ENCODE results near the gene FBH1.
"Not testable (repeated sequence)": the region's sequence is repeated elsewhere in the genome, so short reads cannot be mapped to it uniquely, and the experiment has no call there.

The FBH1 gene

DNA sequence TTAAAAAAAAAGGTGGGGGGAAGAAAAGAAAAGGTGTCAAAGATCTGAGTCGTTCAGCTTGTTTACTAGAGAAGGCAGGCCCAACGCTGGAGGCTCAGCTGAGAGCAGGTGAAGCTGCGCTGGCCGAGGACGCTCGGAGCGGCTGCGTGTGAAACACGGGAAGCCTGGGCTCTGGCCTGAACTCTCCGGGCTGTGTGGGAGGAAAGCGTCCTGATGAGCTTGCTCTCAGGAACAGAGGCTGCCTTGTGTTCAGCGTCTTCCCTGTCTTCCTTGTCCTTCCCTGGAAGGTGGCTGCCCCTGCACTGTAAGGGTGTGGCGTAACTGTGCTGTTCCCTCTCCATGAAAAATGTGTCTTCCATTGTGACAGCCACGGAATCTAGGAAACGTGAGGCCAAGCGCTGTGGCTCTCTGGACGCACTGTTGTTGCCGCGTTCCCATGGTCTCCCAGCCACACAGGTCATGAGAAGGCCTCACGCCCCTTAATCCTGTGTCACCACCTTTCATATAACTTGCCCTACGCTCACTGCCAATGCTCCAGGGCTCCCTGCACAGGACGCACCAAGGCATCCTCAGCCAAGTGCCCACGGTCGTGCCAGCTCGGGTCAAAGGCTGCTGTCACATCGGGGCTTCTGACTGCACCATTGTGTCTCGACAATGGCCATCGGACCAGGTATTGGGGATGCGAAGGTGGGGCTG is 71.5 kb downstream of the FBH1 start:
- no peak for DNase-seq

DNA sequence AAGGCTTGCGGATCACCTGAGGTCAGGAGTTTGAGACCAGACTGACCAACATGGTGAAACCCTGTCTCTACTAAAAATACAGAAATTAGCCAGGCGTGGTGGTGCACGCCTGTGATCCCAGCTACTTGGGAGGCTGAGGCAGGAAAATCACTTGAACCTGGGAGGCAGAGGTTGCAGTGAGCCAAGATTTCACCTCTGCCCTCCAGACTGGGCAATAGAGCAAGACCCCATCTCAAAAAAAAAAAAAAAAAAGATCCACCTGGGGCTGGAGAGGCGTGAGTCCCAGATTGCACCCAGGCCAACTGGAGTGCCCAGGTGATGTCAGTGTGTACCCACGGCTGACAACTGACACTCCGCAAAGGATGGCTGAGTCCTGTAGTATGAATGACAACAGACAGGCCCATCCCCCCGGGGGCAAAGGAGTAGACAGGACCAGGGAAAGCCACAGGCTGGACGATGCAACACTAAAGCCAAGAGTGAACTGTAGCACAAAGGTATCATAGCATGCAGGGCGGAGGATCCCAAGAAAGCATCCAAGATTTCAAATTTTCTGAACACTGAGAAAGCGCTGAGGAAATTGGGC is 72.4 kb downstream of the FBH1 start:
- DNase-seq: not testable (repeated sequence)

DNA sequence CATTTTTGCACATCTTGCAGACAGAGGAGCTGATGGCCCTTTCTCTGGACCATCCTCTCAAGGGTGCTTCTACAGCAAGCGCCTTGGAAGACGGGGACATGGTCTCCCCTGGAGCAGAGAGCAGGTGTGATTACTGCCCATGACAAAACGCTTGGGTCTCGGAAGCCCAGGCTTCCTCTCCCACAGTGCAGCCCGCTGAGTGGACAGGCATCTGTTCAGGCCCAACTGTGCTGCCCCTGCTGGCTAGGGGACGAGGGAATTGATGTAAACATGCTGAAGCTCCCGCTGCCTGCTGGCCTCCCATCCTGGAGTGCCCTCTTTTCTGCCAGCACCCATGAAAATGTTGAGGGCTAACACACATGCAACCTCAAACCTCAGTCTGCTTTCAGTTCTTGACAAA is 73.0 kb downstream of the FBH1 start:
- no peak for DNase-seq

DNA sequence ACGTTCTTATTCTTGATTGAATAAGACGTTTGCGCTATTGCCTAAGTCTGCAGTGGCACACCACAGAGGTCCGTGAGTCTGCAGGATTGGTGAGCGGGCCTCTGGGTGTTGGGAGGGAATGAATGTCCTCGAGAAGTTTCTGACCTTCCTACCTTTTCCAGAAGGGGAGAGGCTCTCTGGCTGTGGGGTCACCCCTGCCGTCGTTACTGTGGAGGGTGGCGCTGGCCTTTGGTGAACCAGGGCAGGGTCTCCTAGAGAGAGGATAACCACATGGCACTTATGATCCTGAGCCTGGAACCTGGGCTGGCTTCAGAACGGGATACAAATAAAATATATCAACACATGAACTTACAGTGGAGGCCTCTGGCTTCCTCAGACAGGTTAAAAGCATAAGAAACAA is 73.5 kb downstream of the FBH1 start:
- DNase-seq: no peak

DNA sequence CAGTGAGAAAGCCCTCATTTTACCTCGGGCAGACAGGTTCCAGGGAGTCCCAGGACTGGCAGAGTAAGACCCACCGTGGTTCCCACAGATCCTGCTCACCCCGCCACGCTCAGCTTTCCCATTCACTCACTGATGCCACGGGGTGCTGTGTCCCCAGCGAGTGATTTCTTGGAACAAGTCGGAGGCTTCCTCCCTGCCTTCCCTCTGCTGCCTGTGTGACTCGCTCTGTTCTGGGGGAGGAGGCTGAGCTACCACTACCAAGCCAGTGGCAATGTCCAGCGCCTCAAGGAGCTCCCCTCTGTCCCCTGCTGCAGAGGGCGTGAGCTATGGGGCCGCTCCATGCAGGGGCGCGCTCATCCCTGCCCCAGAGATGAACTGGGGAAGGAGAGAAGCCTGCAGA is 74.7 kb downstream of the FBH1 start:
- DNase-seq: no peak

DNA sequence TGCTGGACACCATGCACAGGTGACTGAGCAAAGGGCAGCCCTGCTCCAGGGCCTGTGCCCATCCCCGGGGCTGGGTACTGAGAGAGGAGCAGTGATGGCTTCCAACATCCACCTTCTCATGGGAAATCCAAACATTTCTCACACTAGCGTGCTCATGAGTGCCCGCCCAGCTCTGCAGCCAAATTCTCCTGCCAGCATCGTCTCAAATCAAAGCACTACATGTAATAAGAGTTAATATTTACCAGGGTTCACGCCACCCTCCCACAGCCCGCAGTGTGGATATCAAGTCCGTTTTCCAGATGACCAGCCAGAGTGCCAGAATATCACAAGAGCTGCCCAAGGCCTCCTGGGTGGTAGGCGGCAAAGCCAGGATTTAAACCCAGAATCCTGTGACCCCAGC is 75.2 kb downstream of the FBH1 start:
- DNase-seq: no peak

DNA sequence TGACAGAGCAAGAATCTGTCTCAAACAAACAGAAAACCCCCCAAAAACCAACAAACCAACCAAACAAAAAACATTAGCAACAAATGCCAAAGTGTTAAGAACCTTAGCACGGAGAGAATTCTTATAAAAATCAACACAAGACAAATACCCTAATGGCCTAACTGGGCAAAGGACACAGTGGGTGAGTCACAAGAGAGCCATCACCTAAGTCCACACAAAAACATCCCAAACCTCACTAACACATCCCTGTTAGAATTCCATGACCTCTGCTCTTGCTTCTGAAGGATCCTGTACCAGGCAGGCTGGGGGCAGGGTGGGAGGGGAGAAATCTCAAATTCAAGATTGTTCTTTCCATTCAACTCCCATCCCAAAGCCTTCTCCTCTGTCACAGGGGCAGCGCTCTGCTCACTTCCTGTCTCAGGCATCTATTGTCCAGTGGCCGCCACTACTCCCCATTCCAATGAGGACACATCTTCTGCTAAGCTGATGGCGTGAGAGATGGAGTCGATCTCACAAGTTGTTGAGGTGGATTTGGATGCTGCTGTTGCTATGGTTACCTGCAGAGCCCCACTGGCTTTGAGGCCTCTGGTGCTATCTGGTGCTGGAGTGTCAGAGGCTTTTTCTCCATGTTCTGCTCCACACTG is 78.1 kb downstream of the FBH1 start:
- DNase-seq: no peak

DNA sequence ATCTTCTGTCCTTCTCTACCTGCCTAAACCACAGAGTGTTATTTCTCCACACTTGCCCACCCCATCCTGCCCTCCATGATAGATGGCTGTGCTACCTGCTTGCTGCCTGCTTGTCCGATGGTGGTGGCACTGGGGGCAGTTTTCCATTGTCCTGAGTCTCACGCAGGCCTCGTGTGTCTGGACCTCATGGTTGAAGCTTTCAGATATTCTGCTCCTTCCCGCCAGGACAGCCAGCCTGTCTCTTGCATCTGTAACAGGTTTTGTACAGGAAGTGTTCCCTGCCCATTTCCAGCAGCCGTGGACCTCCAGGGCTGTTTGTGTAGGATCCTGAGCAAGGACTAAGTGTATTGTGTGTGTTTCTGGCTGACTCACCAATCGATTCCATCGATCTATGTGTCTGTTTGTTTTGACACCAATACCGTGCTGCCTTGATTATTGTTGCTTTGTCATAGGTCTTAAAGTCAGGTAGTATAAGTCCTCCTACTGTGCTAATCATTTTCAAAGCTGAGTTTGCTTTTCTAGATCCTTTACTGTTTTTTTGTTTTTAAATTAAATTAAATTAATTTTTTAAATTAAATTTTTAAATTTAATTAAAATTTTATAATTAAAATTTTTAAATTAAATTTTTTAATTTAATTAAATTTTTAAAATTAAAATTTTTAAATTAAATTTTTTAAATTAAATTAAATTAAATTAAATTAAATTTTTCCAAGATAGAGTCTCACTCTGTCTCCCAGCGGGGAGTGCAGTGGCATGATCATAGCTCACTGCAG is 78.8 kb downstream of the FBH1 start:
- no peak for DNase-seq

DNA sequence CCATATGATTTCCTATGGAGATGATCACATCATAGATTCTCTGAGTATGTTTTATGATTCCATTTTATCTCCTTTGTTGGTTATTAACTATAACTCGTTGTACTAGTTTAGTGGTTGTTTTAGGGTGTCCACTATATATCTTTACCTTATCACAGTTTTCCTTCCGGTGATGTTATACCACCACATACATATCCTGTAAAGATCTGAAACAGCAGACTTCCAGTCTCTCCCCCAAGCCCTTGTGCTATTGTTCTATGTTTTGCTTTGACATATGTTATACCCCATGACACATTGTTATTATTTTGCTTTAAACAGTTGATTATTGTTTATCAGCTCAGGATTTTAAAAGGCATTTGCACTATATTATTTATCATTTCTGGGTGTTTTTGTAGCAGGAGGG is 80.0 kb downstream of the FBH1 start:
- DNase-seq: no peak

DNA sequence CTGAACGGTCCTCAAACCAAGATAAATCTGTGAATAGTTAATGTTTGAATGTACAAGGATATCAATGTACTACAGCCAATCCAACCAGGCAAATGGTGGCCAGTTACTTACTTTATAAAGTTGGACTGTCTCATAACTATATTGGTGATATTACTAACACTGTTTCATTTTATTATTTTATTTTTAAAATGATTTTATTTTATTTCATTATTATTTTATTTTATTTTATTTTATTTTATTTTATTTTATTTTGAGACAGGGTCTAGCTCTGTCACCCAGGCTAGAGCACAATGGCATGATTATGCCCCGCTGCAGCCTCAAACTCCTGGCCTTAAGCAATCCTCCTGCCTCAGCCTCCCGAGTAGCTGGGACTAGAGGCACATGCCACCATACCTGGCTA is 80.5 kb downstream of the FBH1 start:
- DNase-seq: no peak

DNA sequence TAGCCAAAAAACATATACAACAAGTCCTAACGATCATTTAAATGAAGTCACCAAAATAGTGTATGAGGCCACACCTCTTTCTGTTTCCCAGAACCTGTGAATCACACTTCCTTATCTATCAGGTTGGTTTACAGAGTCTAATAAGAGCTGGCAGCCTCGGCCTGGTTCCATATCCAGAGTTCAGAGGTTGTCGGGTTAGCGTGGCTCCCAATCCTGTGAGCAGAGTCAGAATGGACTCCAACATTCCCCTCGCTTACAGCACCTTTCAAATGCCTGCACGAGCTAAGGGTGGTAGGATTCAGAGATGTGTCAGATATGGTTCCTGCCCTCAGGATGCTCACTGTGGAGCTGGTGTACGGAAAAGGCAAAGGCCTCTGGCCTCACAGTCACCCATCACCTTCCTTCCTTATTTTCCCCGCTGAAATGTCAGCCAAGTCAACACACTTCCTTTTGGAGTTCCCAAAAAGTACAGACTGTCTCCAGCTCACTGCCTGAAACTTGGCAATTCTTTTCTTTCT is 81.3 kb downstream of the FBH1 start:
- peak; percentile 12 to 26 for DNase-seq

DNA sequence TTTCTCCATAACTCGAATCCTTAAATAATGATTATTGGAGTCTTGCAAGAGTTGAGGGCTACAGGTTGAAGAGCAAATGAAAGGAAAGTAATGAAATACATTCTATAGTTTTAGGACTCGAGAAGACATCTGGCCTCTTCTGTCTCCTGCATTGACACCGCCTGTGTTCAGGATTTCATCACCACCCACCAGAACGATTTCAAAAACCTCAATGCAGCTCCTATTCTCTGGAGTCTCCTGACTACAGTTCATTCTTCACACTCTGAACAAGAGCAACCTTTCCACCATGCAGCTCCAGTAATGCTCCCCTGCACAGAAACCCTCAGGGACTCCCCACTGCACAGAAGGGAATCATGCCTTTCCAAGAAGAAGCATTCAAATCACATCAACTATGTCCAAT is 81.8 kb downstream of the FBH1 start:
- no peak for DNase-seq

DNA sequence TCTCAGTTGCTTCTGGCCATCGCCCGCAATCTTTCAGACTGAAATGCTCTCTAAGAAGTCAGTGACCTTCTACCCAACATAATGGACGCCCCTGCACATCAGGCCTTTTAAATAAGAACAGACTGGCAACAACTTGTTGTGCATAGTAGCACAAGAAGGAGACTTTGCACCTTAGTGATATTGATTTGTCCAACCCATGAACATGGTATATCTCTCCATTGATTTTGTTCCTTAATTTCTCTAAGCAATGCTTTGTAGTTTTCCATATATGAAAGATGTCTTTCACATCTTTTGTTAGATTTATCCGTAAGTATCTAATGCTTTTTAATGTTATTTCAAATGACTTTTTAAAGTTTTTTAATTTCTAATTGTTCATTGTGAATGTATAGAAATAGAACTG is 83.0 kb downstream of the FBH1 start:
- DNase-seq: no peak

DNA sequence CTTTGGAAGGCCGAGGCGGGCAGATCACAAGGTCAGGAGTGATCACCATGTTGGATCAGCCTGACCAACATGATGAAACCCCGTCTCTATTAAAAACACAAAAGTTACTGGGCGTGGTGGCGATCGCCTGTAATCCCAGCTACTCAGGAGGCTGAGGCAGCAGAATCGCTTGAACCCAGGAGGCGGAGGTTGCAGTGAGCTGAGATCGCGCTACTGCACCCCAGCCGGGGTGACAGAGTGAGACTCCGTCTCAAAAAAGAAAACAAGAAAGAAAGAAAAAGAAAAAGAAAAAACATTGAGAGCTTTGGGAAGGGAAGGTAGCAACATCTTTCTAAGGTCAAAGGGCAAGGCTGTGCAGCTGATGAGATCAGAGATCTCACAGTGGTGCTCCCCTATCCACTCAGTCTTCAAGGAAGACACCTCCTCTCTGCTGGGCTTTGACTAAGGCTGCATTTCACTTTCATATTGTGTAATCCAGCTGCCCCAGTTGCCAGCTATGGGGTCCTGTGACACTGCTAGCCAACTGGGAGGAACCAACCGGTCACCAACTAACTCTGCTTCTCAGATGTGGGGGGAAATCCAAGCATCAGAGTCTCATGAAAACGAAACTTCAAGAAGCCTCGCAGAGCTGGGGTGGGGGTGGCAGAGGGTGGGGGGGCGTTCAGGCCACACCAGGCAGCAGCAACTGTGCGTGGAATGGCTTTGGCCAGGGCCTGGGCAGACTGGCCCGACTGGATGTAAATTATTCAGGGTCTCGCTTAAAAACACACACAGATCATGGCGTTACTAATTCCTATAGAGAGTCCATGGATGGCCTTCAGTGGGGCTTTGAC is 85.8 kb downstream of the FBH1 start:
- peak; percentile 36 to 41 for DNase-seq

DNA sequence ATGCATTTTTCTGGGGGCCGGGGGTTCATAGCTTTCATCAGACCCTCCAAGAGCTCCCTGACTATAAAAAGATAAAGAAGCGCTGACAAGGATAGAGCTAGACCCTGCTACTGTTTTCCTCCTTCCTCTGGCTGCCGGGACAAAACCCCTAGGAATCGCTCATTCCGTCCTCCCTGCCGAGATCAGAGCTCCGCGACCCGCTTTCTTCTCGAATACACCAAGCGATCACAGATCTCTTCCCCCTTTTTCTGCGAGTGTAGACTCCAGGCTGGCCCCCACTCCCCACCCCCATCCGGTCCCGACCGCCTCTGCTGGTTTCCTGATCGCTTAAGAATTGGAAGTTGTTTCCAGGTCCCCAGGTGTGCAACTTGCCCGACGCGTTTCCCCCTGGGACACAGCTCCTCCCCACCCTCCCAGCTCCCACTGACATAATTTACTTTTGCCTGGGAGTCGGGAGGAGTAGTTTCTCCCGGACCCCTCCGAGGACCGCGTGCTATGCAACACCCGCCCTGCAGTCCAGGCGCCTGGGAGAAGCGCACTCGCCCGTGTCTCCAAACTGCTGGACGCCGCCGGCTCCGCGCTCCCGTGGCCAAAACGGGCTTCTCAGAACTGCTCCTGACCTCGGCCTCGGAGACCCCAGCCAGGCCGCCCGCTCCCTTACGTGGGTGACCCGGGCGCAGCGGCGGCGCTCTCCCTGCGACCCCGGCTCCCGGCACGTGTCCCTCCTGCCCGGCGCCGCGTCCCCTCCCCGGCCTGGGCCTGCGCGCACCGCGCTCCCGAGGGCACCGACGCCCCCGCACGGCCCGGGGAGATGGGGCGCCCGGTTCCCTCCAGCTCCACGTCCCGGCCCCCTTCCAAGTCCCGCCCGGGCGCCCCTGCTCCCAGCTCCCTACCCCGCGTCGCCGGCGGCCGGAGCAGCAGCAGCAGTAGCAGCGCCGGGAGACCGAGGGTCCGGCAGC is 86.7 kb downstream of the FBH1 start:
- DNase-seq: peak; percentile 58 to 73

DNA sequence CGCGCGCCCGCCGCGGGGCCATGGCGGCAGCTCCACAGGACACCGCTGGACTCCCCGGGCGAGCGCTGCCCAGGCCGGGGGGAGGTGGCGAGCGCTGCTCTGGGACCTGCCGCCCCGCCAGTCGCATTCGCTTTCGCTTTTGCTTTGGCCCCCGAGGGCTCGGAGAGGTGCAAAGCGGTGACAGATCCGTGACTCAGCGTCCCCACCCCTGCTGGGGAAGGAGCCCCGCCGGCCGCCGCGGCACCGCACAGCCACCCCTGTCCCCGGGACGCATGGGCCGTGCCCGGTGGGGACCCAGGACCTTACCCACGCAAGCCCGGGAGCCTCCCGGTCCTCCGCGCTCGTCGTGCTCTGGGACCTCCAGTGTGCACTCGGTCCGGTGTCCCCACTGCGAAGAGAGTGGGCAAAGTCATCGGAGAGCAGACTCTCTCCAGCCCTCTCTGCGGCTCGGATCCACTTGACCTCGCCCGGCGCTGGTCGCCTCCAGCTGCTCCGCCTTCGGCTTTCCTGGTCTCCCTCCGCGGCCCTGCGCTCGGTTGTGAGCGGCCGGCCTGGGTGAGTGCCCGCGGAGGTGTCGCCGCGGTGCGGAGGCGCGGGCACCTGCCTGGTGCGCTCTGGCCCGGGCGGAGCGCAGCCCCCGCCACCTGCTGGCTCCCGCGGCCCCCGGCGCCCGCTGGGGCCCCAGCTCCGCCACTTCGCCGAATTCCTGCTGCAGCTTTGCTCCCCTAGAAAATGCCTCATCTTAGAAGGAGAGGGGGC is 87.6 kb downstream of the FBH1 start, which contains the start of gene IL15RA:
IL15RA (minus strand) TSS at position 73 of the 759 bp plus-strand sequence; CDS start at position 22, 51 bp downstream.
- peak; percentile 76 to 77 for DNase-seq

DNA sequence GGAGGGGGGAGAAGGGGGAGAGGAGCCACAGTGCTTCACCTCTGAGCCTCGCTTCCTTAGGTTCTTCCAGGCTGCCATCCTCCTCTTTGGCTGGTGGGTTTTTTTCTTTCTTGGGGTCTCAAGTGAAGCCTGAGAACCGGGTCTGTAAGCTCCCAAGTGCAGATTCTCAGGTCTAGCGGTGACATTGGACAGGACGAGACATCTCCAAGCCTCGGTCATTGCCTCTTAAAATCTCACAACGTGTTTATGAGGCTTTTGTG is 88.1 kb downstream of the FBH1 start:
- peak in 1 of 2 experiments; percentile 68 for DNase-seq

DNA sequence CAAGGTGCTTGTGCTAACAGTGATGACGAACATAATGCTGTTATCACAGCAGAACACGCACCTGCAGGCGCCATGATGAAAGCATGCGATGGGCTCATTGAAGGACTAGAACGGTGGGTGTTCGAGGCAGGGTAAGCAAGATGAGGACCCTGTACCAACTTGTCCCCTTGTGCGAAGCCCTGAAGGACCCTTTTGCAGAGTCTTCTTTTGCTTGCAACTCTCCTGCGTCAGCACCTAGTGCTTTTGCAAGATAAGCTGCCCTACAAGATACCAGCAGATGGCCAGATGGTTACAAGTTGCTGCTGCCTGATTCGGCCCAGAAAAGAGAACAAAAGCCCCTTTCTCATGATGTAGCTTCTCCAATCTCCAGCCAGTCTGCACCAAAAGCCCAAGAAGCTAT is 91.5 kb downstream of the FBH1 start:
- no peak for DNase-seq

DNA sequence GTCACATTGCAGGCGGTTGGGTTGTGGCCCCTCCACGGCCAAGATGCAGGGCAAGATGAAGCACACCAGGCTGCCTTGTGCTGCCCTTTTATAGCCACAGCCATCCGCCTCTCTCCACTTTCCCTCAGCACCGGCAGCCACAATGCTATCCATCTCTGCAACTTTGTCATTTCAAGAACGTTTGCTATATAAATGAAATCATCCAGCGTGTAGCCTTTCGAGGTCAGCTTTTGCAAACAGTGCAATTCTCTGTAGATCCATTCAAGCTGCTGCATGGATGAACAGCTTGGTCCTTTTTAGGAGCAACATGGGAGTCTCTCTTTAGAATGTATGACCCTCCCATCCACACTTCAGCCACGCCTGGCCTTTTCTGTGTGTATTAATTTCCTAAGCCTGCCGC is 93.7 kb downstream of the FBH1 start:
- DNase-seq: no peak

DNA sequence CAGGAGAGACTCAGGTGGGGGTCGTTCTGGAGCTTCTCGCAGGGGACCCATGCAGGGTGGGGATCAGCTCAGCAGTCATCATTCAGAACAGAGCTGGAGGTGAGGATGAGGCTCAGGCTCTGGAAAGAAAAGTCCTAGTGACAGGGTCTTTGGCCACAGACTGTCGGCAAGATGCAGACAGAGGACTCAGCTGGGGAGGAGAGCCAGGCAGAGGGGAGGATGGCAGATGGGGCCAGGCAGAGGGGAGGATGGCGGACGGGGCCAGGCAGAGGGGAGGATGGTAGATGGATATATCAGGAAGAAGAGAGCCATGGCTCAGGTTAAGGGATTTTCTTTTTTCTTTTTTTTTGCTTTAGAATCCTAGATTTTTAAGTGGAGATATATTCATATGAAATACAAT is 95.0 kb downstream of the FBH1 start:
- no peak for DNase-seq
